Muscle of back (tissue), 13 donors: ENCODE results near the gene GP2. TPM values are rescaled to one million over a fixed set of nuclear protein-coding genes. Genes with fewer than 3 reads are reported as not detected.

Experiments used
- DNase-seq, 3 donors: peaks; one replicate each; pipeline versions ENCODE4 v3.0.0 to v3.0.0-alpha.2; 2013
- long read RNA-seq, 9 donors: transcript quantifications; one replicate each; lab custom pipeline, GENCODE V29; 2026
- polyA plus RNA-seq, 10 donors: library from polyadenylated mRNA; unstranded; fragments of 120-200 nt; gene quantifications; one replicate each; pipeline ENCODE4 v1.2.1, GENCODE V29; 2013; ENCODE audit not compliant: insufficient read length in 10 of 10

The GP2 gene
- polyA plus RNA-seq, result under 1 TPM in 1 of 10 donors, not detected in 9; 0.05 TPM
- long read RNA-seq, donor 1, result 0 reads
- long read RNA-seq, donor 2, result 0 reads
- long read RNA-seq, donor 3, result 0 reads
- long read RNA-seq, donor 4, result 0 reads
- long read RNA-seq, donor 5, result 0 reads
- long read RNA-seq, donor 6, result 0 reads
- long read RNA-seq, donor 7, result 0 reads
- long read RNA-seq, donor 8, result 0 reads
- long read RNA-seq, donor 9, result 0 reads

GRCh38 chr16:20327444-20328041 is at the start of gene GP2:
Gene GP2, minus strand, starts transcription at chr16:20327513. Its CDS starts 1,082 bp downstream, at chr16:20326431.
- no peak for DNase-seq

GRCh38 chr16:20372701-20373100 is 45.4 kb upstream of the GP2 start:
- DNase-seq, result no peak

GRCh38 chr16:20369452-20370054 is 42.2 kb upstream of the GP2 start:
- DNase-seq, result no peak

GRCh38 chr16:20364051-20364450 is 36.7 kb upstream of the GP2 start:
- peak in 1 of 3 donors; percentile 24 for DNase-seq

GRCh38 chr16:20363191-20363590 is 35.9 kb upstream of the GP2 start:
- no peak for DNase-seq

GRCh38 chr16:20359997-20360396 is 32.7 kb upstream of the GP2 start:
- no peak for DNase-seq

- DNase-seq, result no peak
These were observed 27.9 kb upstream of the GP2 start for GRCh38 chr16:20355114-20355782.

- DNase-seq, result no peak
These were observed 26.1 kb upstream of the GP2 start for GRCh38 chr16:20353379-20353778.

GRCh38 chr16:20352615-20353014 is 25.3 kb upstream of the GP2 start, which contains the start of gene UMOD:
Gene UMOD, minus strand, starts transcription at chr16:20352715. Its CDS starts 1,978 bp downstream, at chr16:20350737.
- no peak for DNase-seq

- DNase-seq, result no peak
These were observed 22.3 kb upstream of the GP2 start for GRCh38 chr16:20349615-20350014.

- peak in 1 of 3 donors; percentile 3 for DNase-seq
These were observed 21.3 kb upstream of the GP2 start for GRCh38 chr16:20348365-20349185.

GRCh38 chr16:20347666-20348364 is 20.5 kb upstream of the GP2 start:
- DNase-seq, result no peak

GRCh38 chr16:20344611-20345010 is 17.3 kb upstream of the GP2 start:
- no peak for DNase-seq

GRCh38 chr16:20339744-20340143 is 12.4 kb upstream of the GP2 start:
- DNase-seq, result no peak

- DNase-seq, result no peak
These were observed 9.6 kb upstream of the GP2 start for GRCh38 chr16:20336955-20337354.

- no peak for DNase-seq
These were observed 7.1 kb upstream of the GP2 start for GRCh38 chr16:20334396-20334795.

GRCh38 chr16:20333120-20333519 is 5.8 kb upstream of the GP2 start:
- no peak for DNase-seq

- no peak for DNase-seq
These were observed 5.1 kb upstream of the GP2 start for GRCh38 chr16:20332411-20332810.

- no peak for DNase-seq
These were observed 4.3 kb upstream of the GP2 start for GRCh38 chr16:20331635-20332034.

GRCh38 chr16:20329392-20330138 is 2.3 kb upstream of the GP2 start:
- DNase-seq, result no peak
